Glutamatergic neuron (in vitro differentiated cells): Measurements from ENCODE around the gene EPHA6. TPM values are rescaled to one million over a fixed set of nuclear protein-coding genes. Genes with fewer than 3 reads are reported as not detected.

Experiments used
- DNase-seq: peaks from one replicate; pipeline ENCODE4 v3.0.0; 2022
- H3K27ac Mint-ChIP-seq: one replicate; pipeline ENCODE4 v1.8.0; 2020; ENCODE audit warnings: mild to moderate bottlenecking, mixed read lengths, inconsistent platforms; ENCODE audit not compliant: unreplicated experiment
- H3K27me3 Mint-ChIP-seq: one replicate; pipeline ENCODE4 v1.8.0; 2020; ENCODE audit warnings: mild to moderate bottlenecking, moderate library complexity, mixed read lengths, inconsistent platforms; ENCODE audit not compliant: unreplicated experiment
- H3K36me3 Mint-ChIP-seq: one replicate; pipeline ENCODE4 v1.8.0; 2020; ENCODE audit warnings: mild to moderate bottlenecking, mixed read lengths, inconsistent platforms; ENCODE audit not compliant: unreplicated experiment
- H3K4me1 Mint-ChIP-seq: one replicate; pipeline ENCODE4 v1.8.0; 2020; ENCODE audit warnings: mild to moderate bottlenecking, low read depth, mixed read lengths, inconsistent platforms; ENCODE audit not compliant: unreplicated experiment
- H3K4me3 Mint-ChIP-seq: one replicate; pipeline ENCODE4 v1.8.0; 2020; ENCODE audit warnings: mild to moderate bottlenecking, mixed read lengths, inconsistent platforms; ENCODE audit not compliant: unreplicated experiment
- H3K9me3 Mint-ChIP-seq: one replicate; pipeline ENCODE4 v1.8.0; 2020; ENCODE audit warnings: mild to moderate bottlenecking, moderate library complexity, mixed read lengths, inconsistent platforms; ENCODE audit not compliant: unreplicated experiment
- total RNA-seq: library from RNA; stranded (reverse); fragmentation: NEBNext Ultra II Directional; extraction: Animal tissue kit (Norgen Biotek cat#: 25700); gene quantifications from one replicate; pipeline ENCODE4 v1.2.1, GENCODE V29; 2021; ENCODE audit not compliant: unreplicated experiment
- TF ChIP-seq, protein P1 (sequence below): fragments of 200-600 bp; sonication (generic); IDR thresholded peaks from one replicate; pipeline ENCODE4 v1.5.0; 2021; ENCODE audit not compliant: partially characterized antibody, unreplicated experiment

EPHA6 gene
- total RNA-seq, 1 donor from 2014 or later, result 9.0 TPM

DNA sequence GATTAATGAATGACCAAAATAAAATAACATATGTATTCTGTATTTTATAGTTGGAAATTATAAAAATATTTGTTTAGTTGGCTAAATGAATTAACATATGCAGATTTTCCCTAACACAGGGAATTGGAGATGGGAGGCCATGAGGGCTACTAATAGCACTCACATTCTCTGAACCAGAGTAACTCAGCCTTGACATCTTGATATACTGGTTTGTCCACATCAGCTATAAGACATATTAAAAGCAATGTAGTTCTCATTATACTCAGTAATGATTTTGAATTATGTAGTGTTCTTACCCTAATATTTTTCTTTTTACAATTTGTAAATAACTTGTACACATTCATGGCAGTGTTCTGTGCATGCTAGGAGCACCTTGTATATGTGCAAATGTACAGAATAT is 255.9 kb downstream of the EPHA6 start:
- H3K36me3 Mint-ChIP-seq, result no peaks in the 10 kb centered on the region
- H3K4me1 Mint-ChIP-seq, result no peaks in the 10 kb centered on the region
- H3K27ac Mint-ChIP-seq, result no peak overlapping the region
- no peak overlapping the region for H3K4me3 Mint-ChIP-seq
- H3K9me3 Mint-ChIP-seq, result no peaks in the 10 kb centered on the region
- H3K27me3 Mint-ChIP-seq, result no peaks in the 10 kb centered on the region
- no peak for DNase-seq
- TF ChIP-seq, protein P1, sequence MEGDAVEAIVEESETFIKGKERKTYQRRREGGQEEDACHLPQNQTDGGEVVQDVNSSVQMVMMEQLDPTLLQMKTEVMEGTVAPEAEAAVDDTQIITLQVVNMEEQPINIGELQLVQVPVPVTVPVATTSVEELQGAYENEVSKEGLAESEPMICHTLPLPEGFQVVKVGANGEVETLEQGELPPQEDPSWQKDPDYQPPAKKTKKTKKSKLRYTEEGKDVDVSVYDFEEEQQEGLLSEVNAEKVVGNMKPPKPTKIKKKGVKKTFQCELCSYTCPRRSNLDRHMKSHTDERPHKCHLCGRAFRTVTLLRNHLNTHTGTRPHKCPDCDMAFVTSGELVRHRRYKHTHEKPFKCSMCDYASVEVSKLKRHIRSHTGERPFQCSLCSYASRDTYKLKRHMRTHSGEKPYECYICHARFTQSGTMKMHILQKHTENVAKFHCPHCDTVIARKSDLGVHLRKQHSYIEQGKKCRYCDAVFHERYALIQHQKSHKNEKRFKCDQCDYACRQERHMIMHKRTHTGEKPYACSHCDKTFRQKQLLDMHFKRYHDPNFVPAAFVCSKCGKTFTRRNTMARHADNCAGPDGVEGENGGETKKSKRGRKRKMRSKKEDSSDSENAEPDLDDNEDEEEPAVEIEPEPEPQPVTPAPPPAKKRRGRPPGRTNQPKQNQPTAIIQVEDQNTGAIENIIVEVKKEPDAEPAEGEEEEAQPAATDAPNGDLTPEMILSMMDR, result no peak

DNA sequence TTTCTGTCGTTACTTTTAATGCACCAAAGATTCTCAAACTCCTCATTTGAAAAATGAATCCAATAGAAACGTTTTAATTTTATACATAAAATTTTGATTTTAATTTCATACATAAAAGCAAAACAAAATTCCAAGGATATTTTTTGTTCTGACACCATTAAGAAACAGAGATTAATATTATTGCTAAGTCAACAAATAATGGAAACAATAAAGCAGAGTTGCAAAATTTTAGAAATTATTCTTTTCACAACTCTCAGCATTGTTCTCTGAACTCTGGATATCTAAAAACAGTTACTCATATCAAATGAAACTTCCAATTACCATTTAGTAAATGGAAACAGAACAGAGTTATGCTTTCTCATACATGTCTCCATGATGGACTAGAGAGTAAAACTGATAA is 260.2 kb downstream of the EPHA6 start:
- no peaks in the 10 kb centered on the region for H3K9me3 Mint-ChIP-seq
- TF ChIP-seq, protein P1, result no peak
- H3K27ac Mint-ChIP-seq, result no peak overlapping the region
- no peaks in the 10 kb centered on the region for H3K27me3 Mint-ChIP-seq
- no peak overlapping the region for H3K4me3 Mint-ChIP-seq
- H3K4me1 Mint-ChIP-seq, result no peaks in the 10 kb centered on the region
- H3K36me3 Mint-ChIP-seq, result no peaks in the 10 kb centered on the region
- DNase-seq, result no peak

DNA sequence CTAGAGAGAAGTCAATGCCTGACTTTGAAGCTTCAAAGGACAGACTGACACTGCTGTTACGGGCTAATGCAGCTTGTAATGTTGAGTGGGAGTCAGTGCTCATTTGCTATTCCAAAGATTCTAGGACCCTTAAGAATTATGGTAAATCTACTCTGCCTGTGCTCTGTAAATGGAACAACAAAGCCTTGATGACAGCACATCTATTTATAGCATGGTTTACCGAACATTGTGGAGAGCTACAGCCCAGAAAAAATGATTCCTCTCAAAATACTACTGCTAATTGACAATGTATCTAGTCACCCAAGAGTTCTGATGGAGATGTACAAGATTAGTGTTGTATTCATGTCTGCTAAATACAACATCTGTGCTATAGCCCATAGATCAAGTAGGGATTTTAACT is 262.3 kb downstream of the EPHA6 start:
- no peaks in the 10 kb centered on the region for H3K9me3 Mint-ChIP-seq
- TF ChIP-seq, protein P1, result no peak
- H3K4me1 Mint-ChIP-seq, result no peaks in the 10 kb centered on the region
- no peaks in the 10 kb centered on the region for H3K27me3 Mint-ChIP-seq
- H3K4me3 Mint-ChIP-seq, result no peak overlapping the region
- no peaks in the 10 kb centered on the region for H3K36me3 Mint-ChIP-seq
- no peak for DNase-seq
- H3K27ac Mint-ChIP-seq, result no peak overlapping the region

DNA sequence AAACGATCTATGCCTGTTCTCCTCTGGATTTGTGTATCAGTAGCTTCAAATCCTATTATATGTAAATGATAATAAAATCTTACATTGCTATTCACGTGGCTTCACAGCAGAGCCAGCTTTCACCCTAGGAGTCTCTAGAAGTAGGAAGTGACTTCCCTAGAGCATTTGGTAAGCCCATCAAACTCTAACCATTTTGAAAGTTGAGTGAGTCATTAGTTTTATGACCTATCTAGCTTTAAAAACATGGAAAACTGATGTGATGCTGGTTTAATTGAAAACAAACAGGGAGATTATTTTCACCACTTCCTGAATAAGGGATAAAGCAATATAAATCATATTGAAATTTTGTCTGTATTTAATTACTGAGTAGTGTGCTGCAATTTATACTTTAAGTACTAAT is 275.2 kb downstream of the EPHA6 start:
- H3K4me3 Mint-ChIP-seq, result no peak overlapping the region
- H3K27me3 Mint-ChIP-seq, result no peaks in the 10 kb centered on the region
- no peaks in the 10 kb centered on the region for H3K36me3 Mint-ChIP-seq
- no peak overlapping the region for H3K27ac Mint-ChIP-seq
- H3K9me3 Mint-ChIP-seq, result no peaks in the 10 kb centered on the region
- TF ChIP-seq, protein P1, result no peak
- no peak for DNase-seq
- no peaks in the 10 kb centered on the region for H3K4me1 Mint-ChIP-seq

DNA sequence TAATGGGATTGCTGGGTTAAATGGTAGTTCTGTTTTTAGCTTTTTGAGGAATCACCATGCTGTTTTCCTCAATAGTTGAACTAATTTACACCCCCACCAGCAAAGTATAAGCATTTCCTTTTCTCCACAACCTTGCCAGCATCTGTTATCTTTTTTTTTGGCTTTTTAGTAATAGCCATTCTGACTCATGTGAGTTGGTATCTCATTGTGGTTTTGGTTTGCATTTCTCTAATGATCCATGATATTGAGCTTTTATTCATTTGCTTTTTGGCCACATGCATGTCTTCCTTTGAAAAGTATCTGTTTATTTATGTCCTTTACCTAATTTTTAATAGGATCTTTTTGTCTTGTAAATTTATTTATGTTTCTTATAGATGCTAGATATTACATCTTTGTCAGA is 288.2 kb downstream of the EPHA6 start:
- peaks cover 2% of the 10 kb centered on the region for H3K9me3 Mint-ChIP-seq
- no peaks in the 10 kb centered on the region for H3K36me3 Mint-ChIP-seq
- TF ChIP-seq, protein P1, result no peak
- H3K27ac Mint-ChIP-seq, result no peak overlapping the region
- no peak for DNase-seq
- no peak overlapping the region for H3K4me3 Mint-ChIP-seq
- H3K4me1 Mint-ChIP-seq, result peaks cover 10% of the 10 kb centered on the region
- H3K27me3 Mint-ChIP-seq, result peaks cover 6% of the 10 kb centered on the region
